ENCODE measurements around the gene MAP3K14.

MAP3K14 gene

DNA sequence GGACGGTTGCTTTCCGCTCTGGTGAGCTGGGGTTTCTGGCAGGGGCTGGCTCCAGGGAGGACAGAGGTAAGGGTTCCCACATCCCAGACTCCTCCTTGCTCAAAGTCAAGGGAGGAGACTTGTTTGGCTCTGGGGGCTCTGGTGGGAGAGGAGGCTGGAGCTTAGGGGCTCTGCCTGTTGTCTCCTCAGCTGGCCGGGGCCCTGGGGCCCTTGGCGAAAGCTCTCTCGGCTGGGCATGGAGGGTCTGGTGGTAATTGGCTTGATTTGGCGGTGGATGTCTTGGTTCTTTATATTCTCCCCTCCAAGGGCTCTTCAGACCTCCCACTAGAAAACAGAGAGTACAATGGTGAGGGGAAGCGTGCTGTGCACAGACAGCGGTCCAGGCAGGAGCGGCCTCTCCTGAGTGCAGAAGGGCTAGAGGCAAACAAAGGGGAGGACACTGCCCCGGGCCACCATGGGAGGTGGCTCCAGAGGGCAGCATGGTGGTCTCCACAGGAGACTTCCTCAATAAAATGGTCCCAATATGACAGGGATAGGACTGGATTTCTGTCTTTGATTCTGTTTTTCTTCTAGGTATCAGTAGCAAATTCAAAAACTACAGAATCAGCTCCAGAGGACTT is 49.3 kb downstream of the MAP3K14 start:
- H3K9me3 Mint-ChIP-seq = no peaks in the 10 kb centered on the region
- H3K27me3 Mint-ChIP-seq = no peaks in the 10 kb centered on the region
- no peak for DNase-seq
- no peak for ATAC-seq
- H3K4me3 Mint-ChIP-seq = no peak overlapping the region
- H3K27ac Mint-ChIP-seq = peak overlapping the region; percentile 52 to 54
- H3K4me1 Mint-ChIP-seq = peaks cover 46% of the 10 kb centered on the region

DNA sequence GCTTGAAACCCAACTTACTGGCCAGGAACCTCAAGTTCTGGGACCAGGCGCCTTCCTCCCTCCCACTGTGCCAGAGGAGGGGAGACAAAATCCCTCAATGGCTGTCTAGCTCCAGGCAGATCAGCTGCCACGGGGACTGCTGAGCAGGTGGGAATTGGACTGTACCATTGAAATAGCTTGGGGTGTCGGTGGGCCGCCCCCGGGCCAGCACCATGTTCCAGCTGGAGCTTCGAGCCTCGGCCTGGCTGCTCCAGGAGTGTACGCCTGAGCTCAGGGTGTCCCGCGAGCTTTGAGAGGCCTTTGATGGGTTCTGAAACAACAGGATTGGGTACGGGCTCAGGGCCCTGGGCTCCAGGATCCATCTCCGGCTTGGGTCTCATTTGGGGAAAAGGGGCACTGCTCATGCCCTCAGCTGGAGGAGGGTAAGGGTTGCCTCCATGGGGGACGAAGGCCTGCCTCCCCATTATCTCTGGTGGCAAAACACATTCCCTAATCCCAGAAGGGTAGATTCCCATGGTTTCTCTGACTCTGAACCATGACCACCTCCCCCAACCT is 50.4 kb downstream of the MAP3K14 start:
- no peak for DNase-seq
- Mint-ChIP-seq H3K27ac (peak overlapping the region in 1 of 2 donors; percentile 76), H3K27me3 (no peaks in the 10 kb centered on the region), H3K4me3 (no peak overlapping the region), H3K4me1 (peaks cover 55% of the 10 kb centered on the region), H3K9me3 (no peaks in the 10 kb centered on the region)
- ATAC-seq = no peak

DNA sequence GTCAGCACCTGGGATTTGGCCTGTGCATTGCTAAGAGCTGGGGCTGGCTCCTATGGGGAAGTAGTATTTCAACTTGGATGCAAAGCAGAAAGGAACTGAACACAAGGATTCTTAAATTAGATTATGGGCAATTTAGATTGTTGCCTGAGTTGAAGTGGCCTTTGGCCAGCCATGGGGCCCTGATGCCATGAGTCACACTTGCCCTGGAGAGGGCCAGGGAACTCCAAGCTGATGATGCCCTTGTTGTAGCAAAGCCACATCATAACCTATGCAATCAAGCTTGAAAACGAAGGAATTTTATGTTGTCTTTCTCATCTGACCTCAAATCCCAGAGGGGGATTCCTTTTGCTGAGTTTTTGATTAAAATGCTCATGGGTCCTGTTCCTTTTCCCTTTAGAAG is 51.0 kb downstream of the MAP3K14 start:
- Mint-ChIP-seq H3K9me3 (no peaks in the 10 kb centered on the region), H3K4me1 (peaks cover 58% of the 10 kb centered on the region), H3K27me3 (no peaks in the 10 kb centered on the region), H3K4me3 (no peak overlapping the region), H3K27ac (peak overlapping the region in 1 of 2 donors; percentile 27)
- ATAC-seq (no peak), DNase-seq (no peak)

DNA sequence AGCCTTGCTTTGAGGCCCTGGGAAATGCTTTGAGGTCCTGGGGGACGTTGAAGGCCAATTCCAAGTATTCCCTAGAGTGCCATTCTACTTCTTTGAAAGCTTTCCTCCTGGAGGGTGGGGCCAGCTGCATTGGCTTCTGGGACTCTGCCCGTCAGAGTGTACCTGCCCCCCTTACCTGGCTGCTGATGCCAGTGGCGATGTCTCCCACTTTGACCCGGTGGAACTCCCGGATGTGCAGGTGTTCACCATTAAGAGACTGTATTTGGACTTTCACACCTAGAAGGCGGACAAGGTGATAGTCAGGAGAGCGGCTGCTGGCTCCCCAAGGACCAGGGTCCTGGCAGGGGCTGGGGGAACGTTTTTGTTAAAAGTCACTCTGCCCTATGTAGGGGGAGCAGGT is 51.8 kb downstream of the MAP3K14 start:
- ATAC-seq (no peak), DNase-seq (no peak)
- H3K4me3 Mint-ChIP-seq = no peak overlapping the region
- no peaks in the 10 kb centered on the region for H3K9me3 Mint-ChIP-seq
- H3K27me3 Mint-ChIP-seq = no peaks in the 10 kb centered on the region
- no peak overlapping the region for H3K27ac Mint-ChIP-seq
- peaks cover 58% of the 10 kb centered on the region for H3K4me1 Mint-ChIP-seq

DNA sequence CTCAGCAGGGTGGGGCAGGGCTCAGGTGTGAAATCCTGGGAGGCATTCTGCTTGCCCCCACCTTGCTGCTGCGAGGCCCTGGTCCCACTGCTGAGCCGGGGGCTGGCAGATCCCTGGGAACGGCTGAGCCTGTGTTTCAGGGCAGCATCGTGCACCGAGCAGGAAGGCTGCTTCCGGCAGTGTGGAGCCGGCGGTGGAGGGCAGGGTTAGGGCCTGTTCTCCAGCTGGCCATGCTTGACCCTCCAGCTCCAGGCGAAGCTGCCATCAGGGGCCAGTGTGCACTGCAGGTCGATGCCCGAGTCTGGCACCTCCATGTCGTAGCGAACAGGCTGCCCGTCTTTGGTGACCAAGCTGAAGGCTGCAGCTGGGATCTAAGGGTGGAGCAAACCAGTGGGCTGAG is 52.4 kb downstream of the MAP3K14 start:
- no peaks in the 10 kb centered on the region for H3K27me3 Mint-ChIP-seq
- H3K4me3 Mint-ChIP-seq = no peak overlapping the region
- H3K9me3 Mint-ChIP-seq = no peaks in the 10 kb centered on the region
- peaks cover 52% of the 10 kb centered on the region for H3K4me1 Mint-ChIP-seq
- ATAC-seq (no peak), DNase-seq (no peak)
- H3K27ac Mint-ChIP-seq = peak overlapping the region in 1 of 2 donors; percentile 49

DNA sequence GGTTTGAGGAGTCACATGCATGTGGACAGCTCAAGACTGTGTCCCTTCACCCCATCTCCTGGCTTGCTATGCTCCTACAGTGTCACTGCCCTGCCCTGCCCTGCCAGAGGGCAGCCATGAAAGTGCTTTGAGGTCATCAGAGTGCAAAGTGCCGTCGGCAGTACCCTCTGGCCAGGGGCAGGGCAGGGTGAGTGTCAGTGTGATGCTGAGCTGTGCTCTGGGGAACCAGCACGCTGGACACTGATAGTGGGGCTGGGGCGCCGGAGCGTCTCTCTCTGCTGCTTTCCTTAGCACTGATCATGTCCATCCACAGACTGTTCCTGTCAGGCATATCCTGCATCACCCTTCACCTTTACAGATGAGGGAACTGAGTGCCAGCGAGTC is 53.4 kb downstream of the MAP3K14 start:
- Mint-ChIP-seq H3K27ac (peak overlapping the region in 1 of 2 donors; percentile 92), H3K27me3 (no peaks in the 10 kb centered on the region), H3K4me3 (peak overlapping the region in 1 of 2 donors; percentile 88), H3K9me3 (no peaks in the 10 kb centered on the region), H3K4me1 (peaks cover 48% of the 10 kb centered on the region)
- ATAC-seq (no peak), DNase-seq (no peak)

DNA sequence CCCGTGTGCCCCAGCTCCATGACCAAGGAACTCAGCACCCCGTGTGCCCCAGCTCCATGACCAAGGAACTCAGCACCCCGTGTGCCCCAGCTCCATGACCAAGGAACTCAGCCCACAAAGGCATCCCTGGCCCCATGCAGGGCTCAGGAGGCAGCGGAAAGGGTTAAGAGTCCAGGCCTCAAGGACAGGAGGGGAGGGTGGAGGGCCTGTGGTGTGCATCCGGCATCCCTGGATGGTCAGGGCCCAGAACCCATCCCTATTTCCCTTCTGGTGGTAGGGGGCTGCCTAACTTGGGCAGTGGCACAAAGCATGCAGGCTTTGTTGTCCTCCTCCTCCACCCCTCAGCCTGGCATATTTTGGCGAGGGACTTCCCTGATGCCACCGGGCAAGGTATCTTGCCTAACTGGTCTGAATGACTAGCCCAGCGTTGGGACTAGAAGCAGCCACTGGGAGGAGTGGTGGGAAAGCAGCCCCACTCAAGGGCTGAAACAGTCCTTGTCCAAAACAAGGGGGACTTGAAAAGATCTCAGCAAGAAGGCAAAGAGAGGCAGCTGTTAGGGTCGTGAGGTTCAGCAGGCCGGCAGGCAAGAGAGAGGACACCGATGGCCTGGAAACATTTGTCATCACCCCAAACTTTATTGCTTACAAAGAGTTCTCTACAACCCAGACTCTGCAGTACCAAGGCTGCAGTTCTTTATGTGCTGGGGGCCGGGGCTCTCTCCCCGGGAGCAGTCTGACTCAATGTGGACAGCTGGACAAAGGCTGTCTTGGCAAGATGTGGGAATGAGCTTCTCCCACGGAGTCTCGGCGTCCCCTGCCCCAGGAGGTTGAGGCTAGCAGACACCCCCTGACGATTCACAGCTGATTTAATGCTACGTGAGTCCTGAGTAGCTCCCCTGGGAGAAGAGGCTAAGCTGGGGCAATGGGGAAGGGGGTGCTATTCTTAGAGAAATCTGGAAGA is 54.0 kb downstream of the MAP3K14 start:
- ATAC-seq (no peak), DNase-seq (no peak)
- Mint-ChIP-seq H3K27ac (peak overlapping the region; percentile 83 to 92), H3K4me3 (peak overlapping the region; percentile 84 to 88), H3K9me3 (no peaks in the 10 kb centered on the region), H3K4me1 (peaks cover 48% of the 10 kb centered on the region), H3K27me3 (no peaks in the 10 kb centered on the region)

DNA sequence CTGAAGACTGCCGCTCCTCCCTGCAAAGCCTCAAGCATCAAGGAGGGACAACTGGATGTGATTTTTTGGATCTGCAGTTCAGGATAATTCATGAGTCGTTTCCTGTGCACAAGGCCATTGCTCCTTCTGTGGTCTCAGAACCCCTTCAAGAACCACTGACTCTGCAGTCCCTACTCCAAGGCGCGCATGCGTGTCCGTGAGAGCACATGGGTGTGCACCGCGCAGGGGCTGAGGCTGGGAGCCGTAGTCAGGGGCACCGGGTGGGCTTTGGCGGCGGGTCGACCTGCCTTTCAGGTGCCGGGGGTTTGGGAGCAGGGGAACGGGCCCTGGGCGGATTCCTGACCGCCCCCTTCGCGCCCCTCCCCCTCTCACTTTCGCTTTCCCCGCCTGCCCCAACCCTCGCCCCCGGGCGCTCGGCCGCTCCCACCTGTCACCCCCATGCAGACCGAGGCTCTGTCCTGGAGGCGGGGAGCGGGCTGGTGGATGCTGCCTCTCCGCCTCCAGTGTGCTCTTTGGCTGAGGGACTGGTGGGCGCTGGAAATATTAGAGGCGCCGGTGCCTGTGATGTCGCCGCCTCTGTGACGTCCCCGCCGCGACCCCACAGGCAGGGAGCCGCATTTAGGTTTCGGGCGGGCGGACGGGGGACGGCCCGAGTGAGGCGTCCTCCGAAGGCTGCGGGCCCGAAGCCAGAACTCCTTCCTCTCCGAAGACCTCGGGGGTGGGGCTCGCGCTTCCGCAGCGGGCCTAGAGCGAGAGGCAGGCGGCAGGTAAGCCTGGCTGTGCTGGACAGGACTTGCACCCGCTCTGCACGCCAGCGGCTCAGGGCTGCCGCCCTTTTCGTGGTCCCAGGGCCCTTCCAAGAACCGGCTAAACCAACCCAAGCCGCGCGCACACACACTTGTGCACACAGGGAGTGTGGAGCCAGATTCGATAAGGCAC is 55.0 kb downstream of the MAP3K14 start, which contains the start of gene SPATA32:
Gene SPATA32 (minus strand): TSS at position 518 of the 939 bp plus-strand sequence. CDS start 78 bp downstream, at position 440.
- DNase-seq (peak; percentile 81 to 84), ATAC-seq (peak; percentile 89)
- peaks cover 48% of the 10 kb centered on the region for H3K4me1 Mint-ChIP-seq
- no peaks in the 10 kb centered on the region for H3K27me3 Mint-ChIP-seq
- H3K9me3 Mint-ChIP-seq = no peaks in the 10 kb centered on the region
- peak within 1 kb of the TSS; percentile 84 to 88 for H3K4me3 Mint-ChIP-seq
- peak within 1 kb of the TSS; percentile 83 to 92 for H3K27ac Mint-ChIP-seq

DNA sequence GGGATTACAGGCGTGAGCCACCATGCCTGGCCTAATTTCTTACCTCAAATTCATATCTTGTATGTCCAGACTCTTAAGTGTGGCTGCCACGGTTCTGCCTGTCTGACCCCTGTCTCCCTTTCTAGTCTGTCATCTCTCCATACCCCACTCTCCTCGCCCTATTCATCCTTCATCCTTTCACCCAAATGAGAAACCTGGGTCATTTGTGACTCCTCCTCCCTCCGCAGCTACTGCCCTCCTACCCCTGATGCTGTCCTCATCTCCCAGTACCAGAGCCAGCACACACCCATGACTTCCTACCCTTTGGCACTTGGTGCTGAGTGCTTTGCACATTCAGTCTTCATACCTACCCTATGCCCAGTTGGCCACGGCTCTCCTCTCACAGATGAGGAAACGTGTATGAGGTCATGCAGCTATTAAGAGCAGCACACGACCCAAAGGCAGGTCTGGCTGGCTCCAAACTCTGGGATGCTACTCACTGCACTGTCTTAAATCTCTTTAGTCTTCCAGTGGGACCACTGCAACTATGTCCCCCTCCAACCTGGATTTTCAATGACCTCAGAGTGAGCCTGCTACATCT is 56.5 kb downstream of the MAP3K14 start:
- Mint-ChIP-seq H3K27me3 (no peaks in the 10 kb centered on the region), H3K4me3 (no peak overlapping the region), H3K27ac (peak overlapping the region in 1 of 2 donors; percentile 2), H3K4me1 (peaks cover 59% of the 10 kb centered on the region), H3K9me3 (no peaks in the 10 kb centered on the region)
- no peak for DNase-seq
- no peak for ATAC-seq

DNA sequence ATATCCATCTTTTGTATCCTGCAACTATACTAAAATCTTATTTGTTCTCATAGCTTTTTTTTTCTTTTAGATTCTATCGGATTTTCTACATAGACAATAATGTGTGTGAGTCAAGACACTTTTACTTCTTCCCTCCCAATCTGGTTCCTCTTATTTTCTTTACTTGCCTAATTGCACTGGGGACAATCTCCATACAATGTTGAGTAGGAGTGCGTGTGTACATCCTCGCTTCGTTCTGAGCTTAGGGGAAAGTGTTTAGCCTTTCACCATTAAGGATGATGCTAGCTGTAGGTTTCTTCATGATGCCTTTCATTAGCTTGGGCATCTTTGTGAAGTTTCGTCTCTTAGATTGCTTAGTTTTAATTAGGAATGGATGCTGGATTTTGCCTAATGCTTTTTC is 57.8 kb downstream of the MAP3K14 start:
- no peaks in the 10 kb centered on the region for H3K9me3 Mint-ChIP-seq
- ATAC-seq (no peak), DNase-seq (no peak)
- H3K4me1 Mint-ChIP-seq = peaks cover 72% of the 10 kb centered on the region
- H3K27me3 Mint-ChIP-seq = no peaks in the 10 kb centered on the region
- H3K4me3 Mint-ChIP-seq = no peak overlapping the region
- H3K27ac Mint-ChIP-seq = peak overlapping the region in 1 of 2 donors; percentile 1

DNA sequence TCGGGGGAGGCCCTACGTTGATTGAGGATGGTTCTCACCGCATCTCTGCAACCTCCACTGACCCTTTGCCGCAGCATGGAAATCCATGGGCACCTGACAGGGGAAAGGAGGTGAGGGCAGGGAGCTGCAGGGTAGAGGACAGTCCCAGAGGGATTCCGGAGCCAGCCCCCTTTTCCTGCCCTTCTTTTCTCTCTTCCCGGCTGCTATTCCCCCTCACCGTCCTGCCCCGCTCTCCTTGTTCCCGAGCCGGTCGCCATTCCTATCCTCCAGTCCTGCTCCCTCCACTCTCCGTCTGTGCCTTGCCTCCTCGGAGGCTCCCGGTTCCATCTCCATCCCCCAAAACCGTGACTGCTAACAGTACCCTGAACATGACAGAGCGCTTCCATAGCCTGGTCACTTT is 59.7 kb downstream of the MAP3K14 start:
- ATAC-seq (no peak), DNase-seq (no peak)
- Mint-ChIP-seq H3K27me3 (no peaks in the 10 kb centered on the region), H3K4me3 (no peak overlapping the region), H3K4me1 (peaks cover 75% of the 10 kb centered on the region), H3K9me3 (no peaks in the 10 kb centered on the region), H3K27ac (no peak overlapping the region)

DNA sequence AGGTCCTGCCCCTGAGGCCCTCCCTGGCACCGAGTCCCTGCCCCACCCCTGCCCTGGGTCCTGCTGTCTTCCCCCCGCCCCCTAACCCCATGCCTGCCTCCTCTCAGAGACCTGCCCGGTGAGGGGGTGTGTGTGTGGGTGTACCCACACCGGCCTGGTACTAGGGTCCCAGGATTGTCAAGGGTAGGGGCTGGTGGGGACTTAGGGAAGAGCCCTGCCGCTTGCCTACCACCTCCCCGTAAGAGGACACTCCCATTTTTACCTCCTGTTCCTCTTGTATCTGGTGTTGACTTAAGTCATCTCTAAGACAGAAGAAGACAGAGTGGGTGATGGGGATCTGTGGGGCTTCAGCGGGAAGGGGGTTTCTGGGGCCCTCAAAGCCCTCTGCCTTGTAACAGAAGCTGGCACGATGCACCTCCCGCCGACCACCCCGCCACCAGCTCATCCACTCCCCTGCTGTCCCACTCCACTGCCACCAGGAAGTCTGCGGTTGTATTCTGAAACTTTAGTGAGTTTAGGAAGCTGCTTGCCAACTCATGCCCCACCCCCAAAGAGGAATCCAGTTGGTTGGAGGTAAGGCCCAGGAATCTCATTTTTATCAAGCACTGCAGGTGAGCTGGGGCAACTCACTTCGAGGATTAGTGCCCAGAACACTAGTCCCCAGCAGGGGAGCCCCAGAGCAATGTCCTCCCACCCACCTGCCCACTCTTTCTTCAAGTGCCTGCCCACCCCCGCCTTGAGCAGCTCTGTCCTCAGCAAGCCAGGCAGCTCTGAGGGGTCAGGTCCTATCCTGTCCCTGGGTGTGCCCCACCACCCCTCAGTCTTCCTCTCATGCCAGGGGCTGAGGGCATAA is 60.5 kb downstream of the MAP3K14 start:
- peaks cover 73% of the 10 kb centered on the region for H3K4me1 Mint-ChIP-seq
- H3K4me3 Mint-ChIP-seq = no peak overlapping the region
- DNase-seq (no peak), ATAC-seq (peak; percentile 39)
- H3K27ac Mint-ChIP-seq = no peak overlapping the region
- H3K9me3 Mint-ChIP-seq = no peaks in the 10 kb centered on the region
- no peaks in the 10 kb centered on the region for H3K27me3 Mint-ChIP-seq

DNA sequence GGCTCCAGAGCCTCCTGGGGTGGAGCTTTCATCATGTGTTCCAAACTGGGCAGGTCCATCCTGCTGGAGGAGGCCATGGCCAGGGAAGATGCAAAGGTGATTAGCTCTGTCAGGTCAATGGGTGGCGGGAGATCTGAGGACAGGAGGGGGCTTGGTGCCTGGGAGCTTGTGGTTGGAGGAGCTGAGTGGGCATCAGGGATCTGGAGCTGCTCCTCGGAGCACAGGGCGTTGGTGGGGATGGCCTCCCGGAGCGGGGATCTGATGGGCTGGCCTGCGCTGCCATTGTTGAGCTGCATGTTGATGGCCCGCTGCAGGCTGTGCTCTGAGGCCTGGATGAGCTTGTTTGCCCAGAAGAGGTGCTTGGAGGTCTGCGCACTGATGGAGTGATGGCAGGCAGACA is 61.5 kb downstream of the MAP3K14 start:
- Mint-ChIP-seq H3K4me1 (peaks cover 73% of the 10 kb centered on the region), H3K4me3 (peak overlapping the region in 1 of 2 donors; percentile 3), H3K9me3 (no peaks in the 10 kb centered on the region), H3K27ac (peak overlapping the region in 1 of 2 donors; percentile 92), H3K27me3 (no peaks in the 10 kb centered on the region)
- ATAC-seq (no peak), DNase-seq (no peak)

DNA sequence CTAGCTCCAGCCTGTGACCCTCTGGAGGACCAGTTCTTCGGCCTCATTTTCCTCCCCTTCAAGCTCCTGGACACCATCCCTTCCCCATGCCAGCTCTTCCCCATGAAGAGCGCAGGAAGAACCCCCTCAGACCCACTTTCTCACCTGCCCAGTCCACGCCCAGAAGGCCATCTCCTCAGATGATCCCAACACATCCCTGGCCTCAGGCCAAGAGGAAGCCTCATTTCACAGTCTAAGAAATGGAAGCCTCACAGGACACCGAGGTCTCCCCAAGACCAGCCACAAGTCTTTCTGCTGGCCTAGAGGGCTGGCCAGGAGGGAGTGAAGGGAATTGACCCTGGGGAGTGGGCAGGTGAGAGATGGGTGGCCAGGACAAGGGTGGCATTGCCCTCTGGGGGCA is 62.9 kb downstream of the MAP3K14 start:
- H3K4me1 Mint-ChIP-seq = peaks cover 84% of the 10 kb centered on the region
- no peak for ATAC-seq
- no peak for DNase-seq
- H3K27me3 Mint-ChIP-seq = no peaks in the 10 kb centered on the region
- H3K9me3 Mint-ChIP-seq = no peaks in the 10 kb centered on the region
- H3K27ac Mint-ChIP-seq = peak overlapping the region in 1 of 2 donors; percentile 75
- H3K4me3 Mint-ChIP-seq = no peak overlapping the region

All from stimulated activated naive CD8-positive, alpha-beta T cell treated with anti-CD3 and anti-CD28 coated beads, Interleukin-15, amount 100 ng/mL, for 72 hours (primary cell).